Endothelial cell of umbilical vein (primary cell): ENCODE measurements around the gene DMBT1. TPM values are rescaled to one million over a fixed set of nuclear protein-coding genes. Genes with fewer than 3 reads are reported as not detected.

Source experiments
- BruUV-seq: library from RNA; stranded (reverse); fragments of 400-500 nt; replicated peaks from 2 replicates; lab custom pipeline; 2021; lab: Mats Ljungman, UMichigan
- CTCF ChIA-PET: fragments of 300-600, 350-600 bp; sonication (Branson Sonifier 250); formaldehyde crosslinking; loops from one replicate; lab custom pipeline; 2021; ENCODE audit warnings: antibody characterized with exemption, inconsistent platforms; lab: Charles Lee
- POLR2A ChIA-PET: fragments of 300-600, 350-600 bp; sonication (Branson Sonifier 250); formaldehyde crosslinking; loops from one replicate; lab custom pipeline; 2021; ENCODE audit warnings: antibody characterized with exemption, inconsistent platforms; lab: Charles Lee
- DNase-seq: peaks from one replicate; pipeline ENCODE4 v3.0.0-alpha.2; 2011; ENCODE audit warnings: low read depth, low spot score
- FAIRE-seq: peaks from 2 replicates; lab custom pipeline; 2011; peaks lifted over from hg19 to GRCh38; lab: Jason Lieb, UNC
- H2AFZ ChIP-seq: 2 replicates; pipeline ENCODE4 v1.6.0; 2012; ENCODE audit warnings: low read depth, low read length, control low read depth, inconsistent platforms
- H3K27ac ChIP-seq: 2 replicates; pipeline ENCODE4 v1.5.1; 2011; ENCODE audit warnings: low read depth, mild to moderate bottlenecking, control low read depth, low read length, moderate library complexity; ENCODE audit not compliant: insufficient read depth
- H3K27me3 ChIP-seq, 2 experiments: 2 replicates each; pipeline versions ENCODE4 v1.6.0 to v1.6.1; 2011; ENCODE audit warnings: low read length in 2 of 2, mixed read lengths in 1 of 2; ENCODE audit not compliant: control insufficient read depth in 2 of 2, insufficient read depth in 2 of 2
- H3K36me3 ChIP-seq, 2 experiments: 2 replicates in 1 of 2; 3 replicates in 1 of 2; pipeline ENCODE4 v1.5.1; 2011; ENCODE audit warnings: low read length in 2 of 2, mild to moderate bottlenecking in 1 of 2, moderate library complexity in 1 of 2; ENCODE audit not compliant: control insufficient read depth in 2 of 2, insufficient read depth in 2 of 2; ENCODE audit errors: extremely low read depth in 1 of 2
- H3K4me1 ChIP-seq: 3 replicates; pipeline ENCODE4 v1.5.1; 2011; ENCODE audit warnings: mild to moderate bottlenecking, low read length; ENCODE audit not compliant: control insufficient read depth, insufficient read depth; ENCODE audit errors: extremely low read depth
- H3K4me2 ChIP-seq: 2 replicates; pipeline ENCODE4 v1.6.1; 2011; ENCODE audit warnings: low read length, control low read depth, mixed read lengths; ENCODE audit not compliant: insufficient read depth
- H3K4me3 ChIP-seq, 3 experiments: fragments of 200-600 bp in 1 of 3; sonication (generic), shearing (Covaris generic) in 1 of 3; replicated peaks in 1 of 3; 2 replicates each; pipeline ENCODE4 v1.5.1; 2011 to 2016; ENCODE audit warnings: control low read depth in 3 of 3, low read length in 3 of 3, mild to moderate bottlenecking in 2 of 3, inconsistent platforms in 1 of 3, low read depth in 1 of 3, moderate library complexity in 1 of 3; ENCODE audit not compliant: insufficient read depth in 1 of 3
- H3K79me2 ChIP-seq: 2 replicates; pipeline ENCODE4 v1.6.0; 2012; ENCODE audit warnings: low read length, inconsistent platforms; ENCODE audit not compliant: control insufficient read depth, insufficient read depth
- H3K9ac ChIP-seq: replicated peaks from 2 replicates; pipeline ENCODE3; 2011; ENCODE audit warnings: low read length, control low read depth; ENCODE audit not compliant: insufficient read depth; ENCODE audit errors: extremely low read depth
- H3K9me1 ChIP-seq: replicated peaks from 3 replicates; pipeline ENCODE4 v1.6.0; 2011; ENCODE audit warnings: mild to moderate bottlenecking, low read length; ENCODE audit not compliant: control insufficient read depth, insufficient read depth; ENCODE audit errors: extremely low read depth
- H3K9me3 ChIP-seq: replicated peaks from 2 replicates; pipeline ENCODE4 v1.5.1; 2012; ENCODE audit warnings: low read length, inconsistent platforms; ENCODE audit not compliant: control insufficient read depth, insufficient read depth
- H4K20me1 ChIP-seq: replicated peaks from 2 replicates; pipeline ENCODE3; 2011; ENCODE audit warnings: mild to moderate bottlenecking, low read length; ENCODE audit not compliant: control insufficient read depth, insufficient read depth; ENCODE audit errors: extremely low read depth
- EZH2 ChIP-seq: IDR thresholded peaks from 2 replicates; pipeline ENCODE4 v1.6.1; 2012; ENCODE audit warnings: borderline replicate concordance, low read depth, mild to moderate bottlenecking, moderate library complexity, low read length, inconsistent platforms; ENCODE audit not compliant: severe bottlenecking
- FOS ChIP-seq: IDR thresholded peaks from 2 replicates; pipeline ENCODE4 v1.6.1; 2011; ENCODE audit warnings: mild to moderate bottlenecking, low read length, moderate library complexity, borderline replicate concordance; ENCODE audit not compliant: insufficient read depth
- GATA2 ChIP-seq: IDR thresholded peaks from 2 replicates; pipeline ENCODE4 v1.7.0; 2011; ENCODE audit warnings: low read depth, mild to moderate bottlenecking, moderate library complexity, mixed read lengths, low read length; ENCODE audit not compliant: insufficient read length, insufficient read depth
- JUN ChIP-seq: IDR thresholded peaks from 2 replicates; pipeline ENCODE4 v1.6.1; 2011; ENCODE audit warnings: borderline replicate concordance, low read depth; ENCODE audit not compliant: insufficient read length, insufficient read depth
- MYC ChIP-seq: IDR thresholded peaks from one replicate; pipeline ENCODE4 v1.6.1; 2011; ENCODE audit warnings: mild to moderate bottlenecking, low read depth, low read length
- POLR2A ChIP-seq: IDR thresholded peaks from 2 replicates; pipeline ENCODE4 v1.6.1; 2012; ENCODE audit warnings: low read depth, mild to moderate bottlenecking, control low read depth, low read length
- POLR2AphosphoS5 ChIP-seq: IDR thresholded peaks from 2 replicates; pipeline ENCODE4 v1.6.1; 2012; ENCODE audit warnings: low read depth, mild to moderate bottlenecking, control low read depth, low read length, moderate library complexity; ENCODE audit not compliant: insufficient read depth
- dilution Hi-C: fragments of 300-500 bp; cut with MboI; formaldehyde crosslinking; loops from one replicate; pipeline ENCODE4 v1.15.0; 2019; ENCODE audit warnings: low sequenced_read_pairs; ENCODE audit not compliant: extremely low pct_ligation_motif_present
- intact Hi-C: fragments of 100-400 bp; cut with micrococcal nuclease; formaldehyde crosslinking; loops from one replicate; pipeline ENCODE4 v1.10.0; 2022
- polyA plus RNA-seq, 4 experiments: library from polyadenylated mRNA; depleted of rRNA in 3 of 4; stranded (reverse) in 3 of 4; unstranded in 1 of 4; fragments of >200 nt; gene quantifications; 2 replicates each; pipeline versions ENCODE4 v1.2.1 to v1.2.3, GENCODE V29; 2011 to 2012; ENCODE audit warnings: missing spikeins in 1 of 4
- total RNA-seq: library from RNA; stranded (reverse); gene quantifications from 2 replicates; pipeline ENCODE4 v1.2.3, GENCODE V29; 2021
- TF ChIP-seq, protein P1 (sequence below): IDR thresholded peaks from 2 replicates; pipeline ENCODE4 v1.6.1; 2011; ENCODE audit not compliant: insufficient read depth, insufficient read length
- TF ChIP-seq, protein P2 (sequence below), 2 donors: IDR thresholded peaks; 1 replicate in 1 of 2; 2 replicates in 1 of 2; pipeline ENCODE4 v1.5.1; 2011; ENCODE audit warnings: low read length in 2 of 2, mild to moderate bottlenecking in 2 of 2, moderate library complexity in 2 of 2, control low read depth in 1 of 2, inconsistent platforms in 1 of 2, low read depth in 1 of 2; ENCODE audit not compliant: insufficient read depth in 1 of 2; ENCODE audit errors: extremely low read depth in 1 of 2

DMBT1 gene
- total and polyA plus RNA-seq, 2 donors (not counting 3 experiments of a cell fraction or from before 2014, with no cell fraction given), result 0.01 TPM; not detected in 1

DNA sequence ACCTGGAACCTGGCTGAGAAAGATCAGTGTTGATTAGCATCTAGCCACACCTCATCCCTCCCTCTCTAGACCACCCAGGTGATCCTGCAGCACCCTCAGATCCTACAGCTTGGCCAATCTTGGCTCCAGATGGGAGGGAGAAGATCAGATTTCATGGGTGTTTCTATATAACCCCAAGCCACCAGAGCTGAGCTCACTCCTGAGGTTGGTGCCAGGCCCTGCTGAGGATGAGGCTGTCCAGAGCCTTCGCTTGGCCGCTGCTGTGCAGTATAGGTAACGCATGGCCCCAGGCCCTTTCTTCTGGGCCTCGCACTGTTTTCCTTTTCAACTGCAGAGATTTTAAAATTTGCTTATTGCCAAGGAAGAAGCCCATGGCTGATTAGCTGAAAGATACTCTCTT, 112.1 kb downstream of the DMBT1 start:
- no peaks in the 10 kb centered on the region for H3K4me1 ChIP-seq
- H2AFZ ChIP-seq, result no peak overlapping the region
- H3K36me3 ChIP-seq, result no peaks in the 10 kb centered on the region
- H3K4me3 ChIP-seq, result no peak overlapping the region
- no peak for FAIRE-seq
- H3K9ac ChIP-seq, result no peak overlapping the region
- no peak overlapping the region for H3K27ac ChIP-seq
- dilution Hi-C loops, result no loop called here
- BruUV-seq, result no TSS peak
- TF ChIP-seq POLR2A (no peak), EZH2 (no peak), FOS (no peak), GATA2 (no peak), MYC (no peak), JUN (no peak), POLR2AphosphoS5 (no peak)
- TF ChIP-seq, protein P1, sequence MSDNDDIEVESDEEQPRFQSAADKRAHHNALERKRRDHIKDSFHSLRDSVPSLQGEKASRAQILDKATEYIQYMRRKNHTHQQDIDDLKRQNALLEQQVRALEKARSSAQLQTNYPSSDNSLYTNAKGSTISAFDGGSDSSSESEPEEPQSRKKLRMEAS, result no peak
- TF ChIP-seq, protein P2, sequence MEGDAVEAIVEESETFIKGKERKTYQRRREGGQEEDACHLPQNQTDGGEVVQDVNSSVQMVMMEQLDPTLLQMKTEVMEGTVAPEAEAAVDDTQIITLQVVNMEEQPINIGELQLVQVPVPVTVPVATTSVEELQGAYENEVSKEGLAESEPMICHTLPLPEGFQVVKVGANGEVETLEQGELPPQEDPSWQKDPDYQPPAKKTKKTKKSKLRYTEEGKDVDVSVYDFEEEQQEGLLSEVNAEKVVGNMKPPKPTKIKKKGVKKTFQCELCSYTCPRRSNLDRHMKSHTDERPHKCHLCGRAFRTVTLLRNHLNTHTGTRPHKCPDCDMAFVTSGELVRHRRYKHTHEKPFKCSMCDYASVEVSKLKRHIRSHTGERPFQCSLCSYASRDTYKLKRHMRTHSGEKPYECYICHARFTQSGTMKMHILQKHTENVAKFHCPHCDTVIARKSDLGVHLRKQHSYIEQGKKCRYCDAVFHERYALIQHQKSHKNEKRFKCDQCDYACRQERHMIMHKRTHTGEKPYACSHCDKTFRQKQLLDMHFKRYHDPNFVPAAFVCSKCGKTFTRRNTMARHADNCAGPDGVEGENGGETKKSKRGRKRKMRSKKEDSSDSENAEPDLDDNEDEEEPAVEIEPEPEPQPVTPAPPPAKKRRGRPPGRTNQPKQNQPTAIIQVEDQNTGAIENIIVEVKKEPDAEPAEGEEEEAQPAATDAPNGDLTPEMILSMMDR (IDR thresholded peaks at IDR 0.05; ENCODE audit: extremely low read depth in 1 of 2, insufficient read depth in 1 of 2, low read depth in 1 of 2, low read length in 2 of 2), result no peak
- intact Hi-C loops, result no loop called here
- H3K27me3 ChIP-seq, result no peaks in the 10 kb centered on the region
- H4K20me1 ChIP-seq, result no peaks in the 10 kb centered on the region
- H3K9me3 ChIP-seq, result no peaks in the 10 kb centered on the region
- ChIA-PET CTCF (interaction anchor here (1.4 to 1.8 kb wide), 2 partner anchors 16 to 24 kb away, joined by 3 to 4 read pairs; no protein-coding TSS in a partner anchor), POLR2A (no interaction called here)
- H3K79me2 ChIP-seq, result no peaks in the 10 kb centered on the region
- no peak for DNase-seq
- H3K4me2 ChIP-seq, result no peak overlapping the region
- no peaks in the 10 kb centered on the region for H3K9me1 ChIP-seq
